ENCODE measurements around the gene CALML6.

DNA sequence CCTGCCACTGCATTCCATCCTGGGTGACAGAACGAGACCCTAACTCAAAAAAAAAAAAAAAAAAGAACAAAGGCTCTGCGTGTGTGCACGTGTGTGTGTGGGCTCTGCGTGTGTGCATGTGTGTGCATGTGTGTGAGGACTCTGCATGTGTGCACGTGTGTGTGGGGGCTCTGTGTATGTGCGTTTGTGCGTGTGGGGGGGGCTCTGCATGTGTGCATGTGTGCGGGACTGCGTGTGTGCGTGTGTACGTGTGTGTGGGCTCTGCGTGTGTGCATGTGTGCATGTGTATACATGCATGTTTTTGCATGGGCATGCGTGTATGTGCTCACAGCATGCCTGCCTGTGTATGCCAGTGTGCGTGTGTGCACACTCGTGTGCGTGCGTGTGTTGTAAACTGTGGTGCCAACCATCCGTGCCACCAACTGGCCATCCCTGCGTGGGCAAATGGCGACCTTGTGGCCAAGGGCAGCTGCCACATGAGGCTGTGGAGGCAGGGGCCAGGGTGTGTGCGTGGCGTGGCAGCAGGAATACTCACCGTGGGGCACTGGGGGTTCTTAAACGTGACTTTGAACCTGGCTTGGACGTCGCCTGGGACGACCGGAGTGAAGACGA is 30.8 kb downstream of the CALML6 start:
- TF ChIP-seq, protein P1, sequence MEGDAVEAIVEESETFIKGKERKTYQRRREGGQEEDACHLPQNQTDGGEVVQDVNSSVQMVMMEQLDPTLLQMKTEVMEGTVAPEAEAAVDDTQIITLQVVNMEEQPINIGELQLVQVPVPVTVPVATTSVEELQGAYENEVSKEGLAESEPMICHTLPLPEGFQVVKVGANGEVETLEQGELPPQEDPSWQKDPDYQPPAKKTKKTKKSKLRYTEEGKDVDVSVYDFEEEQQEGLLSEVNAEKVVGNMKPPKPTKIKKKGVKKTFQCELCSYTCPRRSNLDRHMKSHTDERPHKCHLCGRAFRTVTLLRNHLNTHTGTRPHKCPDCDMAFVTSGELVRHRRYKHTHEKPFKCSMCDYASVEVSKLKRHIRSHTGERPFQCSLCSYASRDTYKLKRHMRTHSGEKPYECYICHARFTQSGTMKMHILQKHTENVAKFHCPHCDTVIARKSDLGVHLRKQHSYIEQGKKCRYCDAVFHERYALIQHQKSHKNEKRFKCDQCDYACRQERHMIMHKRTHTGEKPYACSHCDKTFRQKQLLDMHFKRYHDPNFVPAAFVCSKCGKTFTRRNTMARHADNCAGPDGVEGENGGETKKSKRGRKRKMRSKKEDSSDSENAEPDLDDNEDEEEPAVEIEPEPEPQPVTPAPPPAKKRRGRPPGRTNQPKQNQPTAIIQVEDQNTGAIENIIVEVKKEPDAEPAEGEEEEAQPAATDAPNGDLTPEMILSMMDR (IDR thresholded peaks at IDR 0.05): no peak
- no peak for TF ChIP-seq EP300 (IDR thresholded peaks at IDR 0.05)
